HCT116 (cell line): ENCODE measurements around the gene PRKG1. TPM values are rescaled to one million over a fixed set of nuclear protein-coding genes. Genes with fewer than 3 reads are reported as not detected.

Experiments
- ATAC-seq: fragments of 200-7000 bp; cut with Tn5 transposase; 2 replicates; pipeline ENCODE4 v1.9.1; 2020; ENCODE audit warnings: mild to moderate bottlenecking, moderate library complexity
- BruUV-seq: library from RNA; stranded (reverse); fragments of 400-500 nt; replicated peaks from 2 replicates; lab custom pipeline; 2021; lab: Mats Ljungman, UMichigan
- CTCF ChIA-PET: fragments of 300-600 bp; sonication (Branson Sonifier 250); formaldehyde crosslinking; loops from one replicate; lab custom pipeline; 2021; ENCODE audit warnings: antibody characterized with exemption; lab: Charles Lee
- POLR2A ChIA-PET: fragments of 300-600, 350-600 bp; sonication (Branson Sonifier 250); formaldehyde crosslinking; loops from one replicate; lab custom pipeline; 2021; ENCODE audit warnings: antibody characterized with exemption; lab: Charles Lee
- RAD21 ChIA-PET, 2 experiments: fragments of 300-600 bp; sonication (Branson Sonifier 250); formaldehyde crosslinking; loops; one replicate each; lab custom pipeline; 2023; ENCODE audit warnings: low total read pairs in 2 of 2; ENCODE audit not compliant: uncharacterized antibody in 2 of 2, unreplicated experiment in 2 of 2, low non-redundant PET in 1 of 2; lab: Charles Lee
- DNase-seq: peaks from one replicate; pipeline ENCODE4 v3.0.0-alpha.2; 2010; ENCODE audit warnings: low read depth, low spot score
- H2AFZ ChIP-seq: fragments of 200-600 bp; shearing (Covaris generic), sonication (generic); 2 replicates; pipeline ENCODE4 v1.6.1; 2017; ENCODE audit warnings: low read depth, mixed run types, mixed read lengths, antibody characterized with exemption, low read length; ENCODE audit not compliant: poor library complexity, severe bottlenecking
- H3K27ac ChIP-seq: 2 replicates; pipeline ENCODE4 v1.5.1; 2012; ENCODE audit warnings: low read depth, low read length
- H3K27me3 ChIP-seq: fragments of 200-600 bp; sonication (generic); 2 replicates; pipeline ENCODE4 v1.6.1; 2016; ENCODE audit warnings: mixed run types, low read length, mixed read lengths; ENCODE audit not compliant: insufficient read depth
- H3K36me3 ChIP-seq, 2 experiments: fragments of 200-500 bp in 1 of 2; fragments of 200-600 bp in 1 of 2; sonication (Bioruptor generic) in 1 of 2; sonication (generic) in 1 of 2; 2 replicates each; pipeline versions ENCODE4 v1.5.1 to v1.6.1; 2014 to 2016; ENCODE audit warnings: low read length in 2 of 2, inconsistent platforms in 1 of 2, mixed read lengths in 1 of 2, mixed run types in 1 of 2; ENCODE audit not compliant: insufficient read depth in 2 of 2, control insufficient read depth in 1 of 2
- H3K4me1 ChIP-seq, 2 experiments: fragments of 200-600 bp in 1 of 2; sonication (generic) in 1 of 2; 2 replicates each; pipeline versions ENCODE4 v1.5.1 to v1.6.1; 2012 to 2017; ENCODE audit warnings: low read length in 2 of 2, inconsistent platforms in 1 of 2, mild to moderate bottlenecking in 1 of 2, mixed read lengths in 1 of 2, mixed run types in 1 of 2, moderate library complexity in 1 of 2; ENCODE audit not compliant: insufficient read depth in 2 of 2, control insufficient read depth in 1 of 2
- H3K4me2 ChIP-seq: fragments of 200-600 bp; sonication (generic); 2 replicates; pipeline ENCODE4 v1.6.1; 2017; ENCODE audit warnings: mixed run types, low read length, mixed read lengths
- H3K4me3 ChIP-seq, 2 experiments: fragments of 200-600 bp in 1 of 2; sonication (generic) in 1 of 2; replicated peaks in 1 of 2; 2 replicates each; pipeline ENCODE4 v1.5.1; 2011 to 2016; ENCODE audit warnings: low read length in 2 of 2, control low read depth in 1 of 2, low read depth in 1 of 2, mild to moderate bottlenecking in 1 of 2, mixed read lengths in 1 of 2, mixed run types in 1 of 2
- H3K79me2 ChIP-seq: fragments of 200-600 bp; sonication (generic); 2 replicates; pipeline ENCODE4 v1.6.1; 2017; ENCODE audit warnings: mild to moderate bottlenecking, mixed run types, low read length, moderate library complexity, mixed read lengths; ENCODE audit not compliant: insufficient read depth
- H3K9ac ChIP-seq: fragments of 200-600 bp; sonication (generic); 2 replicates; pipeline ENCODE4 v1.6.1; 2016; ENCODE audit warnings: low read length, mixed read lengths
- H3K9me2 ChIP-seq: fragments of 200-600 bp; sonication (generic), shearing (Covaris generic); 2 replicates; pipeline ENCODE4 v1.6.1; 2017; ENCODE audit warnings: mixed run types, mild to moderate bottlenecking, moderate library complexity; ENCODE audit not compliant: insufficient read depth
- H3K9me3 ChIP-seq, 2 experiments: fragments of 200-500 bp in 1 of 2; fragments of 200-600 bp in 1 of 2; sonication (Bioruptor generic) in 1 of 2; sonication (generic) in 1 of 2; 2 replicates each; pipeline ENCODE4 v1.6.1; 2014 to 2017; ENCODE audit warnings: low read length in 2 of 2, mixed read lengths in 2 of 2, inconsistent platforms in 1 of 2, low read depth in 1 of 2, mild to moderate bottlenecking in 1 of 2, mixed run types in 1 of 2, moderate library complexity in 1 of 2; ENCODE audit not compliant: control insufficient read depth in 1 of 2, insufficient read depth in 1 of 2
- H4K20me1 ChIP-seq: fragments of 200-600 bp; sonication (generic), shearing (Covaris generic); 2 replicates; pipeline ENCODE4 v1.6.1; 2017; ENCODE audit warnings: mixed run types, mild to moderate bottlenecking, moderate library complexity; ENCODE audit not compliant: insufficient read depth
- CBX3 ChIP-seq: IDR thresholded peaks from 2 replicates; pipeline ENCODE4 v1.6.1; 2012; ENCODE audit warnings: low read depth
- CEBPB ChIP-seq: IDR thresholded peaks from 2 replicates; pipeline ENCODE4 v1.6.1; 2012; ENCODE audit warnings: low read depth
- CTCF ChIP-seq, 3 experiments: fragments of 200-600 bp in 1 of 3; sonication (generic) in 1 of 3; IDR thresholded peaks in 2 of 3; conservative IDR thresholded peaks in 1 of 3; 2 replicates each; pipeline ENCODE4 v1.5.1; 2012 to 2017; ENCODE audit warnings: low read depth in 2 of 3, low read length in 2 of 3, antibody characterized with exemption in 1 of 3, borderline replicate concordance in 1 of 3, control low read depth in 1 of 3, mild to moderate bottlenecking in 1 of 3, mixed read lengths in 1 of 3, mixed run types in 1 of 3, moderate library complexity in 1 of 3; ENCODE audit not compliant: insufficient read depth in 1 of 3
- EGR1 ChIP-seq: IDR thresholded peaks from 2 replicates; pipeline ENCODE4 v1.6.1; 2012; ENCODE audit warnings: low read depth
- FOSL1 ChIP-seq: IDR thresholded peaks from 2 replicates; pipeline ENCODE4 v1.6.1; 2012; ENCODE audit warnings: low read depth
- JUND ChIP-seq: IDR thresholded peaks from 2 replicates; pipeline ENCODE4 v1.6.1; 2012
- POLR2AphosphoS5 ChIP-seq: IDR thresholded peaks from 2 replicates; pipeline ENCODE4 v1.6.1; 2011; ENCODE audit warnings: mild to moderate bottlenecking, low read depth, low read length, moderate library complexity
- SIN3A ChIP-seq: IDR thresholded peaks from 2 replicates; pipeline ENCODE4 v1.6.1; 2012; ENCODE audit warnings: low read depth
- SRF ChIP-seq: IDR thresholded peaks from 2 replicates; pipeline ENCODE4 v1.6.1; 2012; ENCODE audit warnings: low read depth
- YY1 ChIP-seq: IDR thresholded peaks from 2 replicates; pipeline ENCODE4 v1.6.1; 2011; ENCODE audit warnings: low read length, low read depth, moderate library complexity, mild to moderate bottlenecking; ENCODE audit not compliant: insufficient replicate concordance; ENCODE audit errors: extremely low read depth
- intact Hi-C: fragments of 100-400 bp; cut with micrococcal nuclease; formaldehyde crosslinking; loops from 2 replicates; pipeline ENCODE4 v1.10.0; 2022
- total RNA-seq: library from RNA; stranded (reverse); gene quantifications from one replicate; pipeline ENCODE4 v1.2.1, GENCODE V29; 2021; ENCODE audit not compliant: unreplicated experiment
- TF ChIP-seq, protein P1 (sequence below): IDR thresholded peaks from 2 replicates; pipeline ENCODE4 v1.6.1; 2012; ENCODE audit warnings: low read depth
- TF ChIP-seq, protein P2 (sequence below): IDR thresholded peaks from 2 replicates; pipeline ENCODE4 v1.6.1; 2012

Gene PRKG1
- total RNA-seq, 1 experiment from 2014 or later: 1.4 TPM

- H3K9ac ChIP-seq: no peak overlapping the region
- TF ChIP-seq SRF: no peak
- TF ChIP-seq, protein P1, sequence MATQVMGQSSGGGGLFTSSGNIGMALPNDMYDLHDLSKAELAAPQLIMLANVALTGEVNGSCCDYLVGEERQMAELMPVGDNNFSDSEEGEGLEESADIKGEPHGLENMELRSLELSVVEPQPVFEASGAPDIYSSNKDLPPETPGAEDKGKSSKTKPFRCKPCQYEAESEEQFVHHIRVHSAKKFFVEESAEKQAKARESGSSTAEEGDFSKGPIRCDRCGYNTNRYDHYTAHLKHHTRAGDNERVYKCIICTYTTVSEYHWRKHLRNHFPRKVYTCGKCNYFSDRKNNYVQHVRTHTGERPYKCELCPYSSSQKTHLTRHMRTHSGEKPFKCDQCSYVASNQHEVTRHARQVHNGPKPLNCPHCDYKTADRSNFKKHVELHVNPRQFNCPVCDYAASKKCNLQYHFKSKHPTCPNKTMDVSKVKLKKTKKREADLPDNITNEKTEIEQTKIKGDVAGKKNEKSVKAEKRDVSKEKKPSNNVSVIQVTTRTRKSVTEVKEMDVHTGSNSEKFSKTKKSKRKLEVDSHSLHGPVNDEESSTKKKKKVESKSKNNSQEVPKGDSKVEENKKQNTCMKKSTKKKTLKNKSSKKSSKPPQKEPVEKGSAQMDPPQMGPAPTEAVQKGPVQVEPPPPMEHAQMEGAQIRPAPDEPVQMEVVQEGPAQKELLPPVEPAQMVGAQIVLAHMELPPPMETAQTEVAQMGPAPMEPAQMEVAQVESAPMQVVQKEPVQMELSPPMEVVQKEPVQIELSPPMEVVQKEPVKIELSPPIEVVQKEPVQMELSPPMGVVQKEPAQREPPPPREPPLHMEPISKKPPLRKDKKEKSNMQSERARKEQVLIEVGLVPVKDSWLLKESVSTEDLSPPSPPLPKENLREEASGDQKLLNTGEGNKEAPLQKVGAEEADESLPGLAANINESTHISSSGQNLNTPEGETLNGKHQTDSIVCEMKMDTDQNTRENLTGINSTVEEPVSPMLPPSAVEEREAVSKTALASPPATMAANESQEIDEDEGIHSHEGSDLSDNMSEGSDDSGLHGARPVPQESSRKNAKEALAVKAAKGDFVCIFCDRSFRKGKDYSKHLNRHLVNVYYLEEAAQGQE: no peak
- TF ChIP-seq, all 23 proteins: peak for 0
- RAD21 ChIA-PET: no interaction called here
- H3K9me2 ChIP-seq: no peaks in the 10 kb centered on the region
- POLR2A ChIA-PET: no interaction called here
- ATAC-seq (no peak), DNase-seq (no peak)
- no peaks in the 10 kb centered on the region for H3K79me2 ChIP-seq
- no peaks in the 10 kb centered on the region for H3K36me3 ChIP-seq
- no peaks in the 10 kb centered on the region for H3K4me1 ChIP-seq
- no peak overlapping the region for H2AFZ ChIP-seq
- H3K27me3 ChIP-seq: peaks cover 16% of the 10 kb centered on the region
- CTCF ChIA-PET: no interaction called here
- intact Hi-C loops: no loop called here
- H3K4me2 ChIP-seq: no peak overlapping the region
- no peaks in the 10 kb centered on the region for H3K9me3 ChIP-seq
- H3K27ac ChIP-seq: no peak overlapping the region
- H4K20me1 ChIP-seq: no peaks in the 10 kb centered on the region
- H3K4me3 ChIP-seq: no peak overlapping the region
- BruUV-seq: no TSS peak
Measured at GRCh38 chr10:51363415-51363814, 289.1 kb downstream of the PRKG1 start.

GRCh38 chr10:51364674-51365073 is 290.4 kb downstream of the PRKG1 start:
- no peak for DNase-seq
- H3K36me3 ChIP-seq: no peaks in the 10 kb centered on the region
- no peak overlapping the region for H3K4me2 ChIP-seq
- CTCF ChIA-PET: no interaction called here
- H3K4me3 ChIP-seq: no peak overlapping the region
- H4K20me1 ChIP-seq: no peaks in the 10 kb centered on the region
- no peak overlapping the region for H3K9ac ChIP-seq
- RAD21 ChIA-PET: no interaction called here
- H3K27ac ChIP-seq: no peak overlapping the region
- H3K79me2 ChIP-seq: no peaks in the 10 kb centered on the region
- intact Hi-C loops: no loop called here
- peaks cover 16% of the 10 kb centered on the region for H3K27me3 ChIP-seq
- H2AFZ ChIP-seq: no peak overlapping the region
- no peaks in the 10 kb centered on the region for H3K9me3 ChIP-seq
- no peaks in the 10 kb centered on the region for H3K9me2 ChIP-seq
- BruUV-seq: no TSS peak
- H3K4me1 ChIP-seq: no peaks in the 10 kb centered on the region
- ATAC-seq: no peak
- POLR2A ChIA-PET: no interaction called here
- TF ChIP-seq CTCF (IDR thresholded peaks at IDR 0.05 in 2 of 3, conservative IDR thresholded peaks at IDR 0.05 in 1 of 3; ENCODE audit: borderline replicate concordance in 1 of 3, insufficient read depth in 1 of 3, low read depth in 2 of 3, low read length in 2 of 3) (no peak), EGR1 (no peak), FOSL1 (no peak), SIN3A (no peak), CBX3 (no peak), YY1 (no peak), CEBPB (no peak), JUND (no peak), POLR2AphosphoS5 (no peak), SRF (no peak)
- TF ChIP-seq, protein P2, sequence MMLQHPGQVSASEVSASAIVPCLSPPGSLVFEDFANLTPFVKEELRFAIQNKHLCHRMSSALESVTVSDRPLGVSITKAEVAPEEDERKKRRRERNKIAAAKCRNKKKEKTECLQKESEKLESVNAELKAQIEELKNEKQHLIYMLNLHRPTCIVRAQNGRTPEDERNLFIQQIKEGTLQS: no peak
